ENCODE results near the gene PANX1.

The PANX1 gene

GRCh38 chr11:94100253-94100652 is 28.4 kb upstream of the PANX1 start:
- DNase-seq (ENCODE audit: low read depth) = no peak
- no peak for TF ChIP-seq CTCF (IDR thresholded peaks at IDR 0.05; ENCODE audit: low read depth, low read length, missing control alignments)
- in situ Hi-C loops (cut with HindIII; ENCODE audit: low sequenced_read_pairs) = no loop called here
- H3K4me3 ChIP-seq (ENCODE audit: low read depth, low read length) = no peak overlapping the region

GRCh38 chr11:94103471-94103870 is 25.2 kb upstream of the PANX1 start:
- no peak for TF ChIP-seq CTCF (IDR thresholded peaks at IDR 0.05; ENCODE audit: low read depth, low read length, missing control alignments)
- no peak for DNase-seq (ENCODE audit: low read depth)
- no peak overlapping the region for H3K4me3 ChIP-seq (ENCODE audit: low read depth, low read length)
- in situ Hi-C loops (cut with HindIII; ENCODE audit: low sequenced_read_pairs) = no loop called here

GRCh38 chr11:94104734-94105133 is 23.9 kb upstream of the PANX1 start:
- in situ Hi-C loops (cut with HindIII; ENCODE audit: low sequenced_read_pairs) = no loop called here
- TF ChIP-seq CTCF (IDR thresholded peaks at IDR 0.05; ENCODE audit: low read depth, low read length, missing control alignments) = no peak
- H3K4me3 ChIP-seq (ENCODE audit: low read depth, low read length) = no peak overlapping the region
- no peak for DNase-seq (ENCODE audit: low read depth)

GRCh38 chr11:94106716-94107115 is 21.9 kb upstream of the PANX1 start:
- H3K4me3 ChIP-seq (ENCODE audit: low read depth, low read length) = no peak overlapping the region
- DNase-seq (ENCODE audit: low read depth) = no peak
- in situ Hi-C loops (cut with HindIII; ENCODE audit: low sequenced_read_pairs) = no loop called here
- no peak for TF ChIP-seq CTCF (IDR thresholded peaks at IDR 0.05; ENCODE audit: low read depth, low read length, missing control alignments)

GRCh38 chr11:94107363-94107762 is 21.3 kb upstream of the PANX1 start:
- H3K4me3 ChIP-seq (ENCODE audit: low read depth, low read length) = no peak overlapping the region
- no peak for DNase-seq (ENCODE audit: low read depth)
- TF ChIP-seq CTCF (IDR thresholded peaks at IDR 0.05; ENCODE audit: low read depth, low read length, missing control alignments) = no peak
- in situ Hi-C loops (cut with HindIII; ENCODE audit: low sequenced_read_pairs) = no loop called here

GRCh38 chr11:94111241-94111640 is 17.4 kb upstream of the PANX1 start:
- no peak for TF ChIP-seq CTCF (IDR thresholded peaks at IDR 0.05; ENCODE audit: low read depth, low read length, missing control alignments)
- in situ Hi-C loops (cut with HindIII; ENCODE audit: low sequenced_read_pairs) = no loop called here
- no peak for DNase-seq (ENCODE audit: low read depth)
- no peak overlapping the region for H3K4me3 ChIP-seq (ENCODE audit: low read depth, low read length)

- TF ChIP-seq CTCF (IDR thresholded peaks at IDR 0.05; ENCODE audit: low read depth, low read length, missing control alignments) = no peak
- in situ Hi-C loops (cut with HindIII; ENCODE audit: low sequenced_read_pairs) = no loop called here
- no peak for DNase-seq (ENCODE audit: low read depth)
- no peak overlapping the region for H3K4me3 ChIP-seq (ENCODE audit: low read depth, low read length)
Observed at GRCh38 chr11:94111660-94112059, 17.0 kb upstream of the PANX1 start.
